Measurements from ENCODE around the gene KIFBP. TPM values are rescaled to one million over a fixed set of nuclear protein-coding genes. Genes with fewer than 3 reads are reported as not detected.

Gene KIFBP
- total RNA-seq, 2 donors from 2014 or later, result 8.2 to 13.1 TPM

- Mint-ChIP-seq H3K27me3 (no peaks in the 10 kb centered on the region), H3K4me3 (peak overlapping the region; percentile 74), H3K27ac (peak overlapping the region; percentile 97)
Measured at GRCh38 chr10:69065406-69066361, 77.1 kb downstream of the KIFBP start.

More at GRCh38 chr10:69065406-69066361, 77.1 kb downstream of the KIFBP start:
- peaks cover 6% of the 10 kb centered on the region for H3K36me3 Mint-ChIP-seq (ENCODE audit: low read depth)
- H3K9me3 Mint-ChIP-seq, result no peaks in the 10 kb centered on the region
- ATAC-seq (replicated peaks), result peak; percentile 92
- H3K4me1 Mint-ChIP-seq, result peaks cover 30% of the 10 kb centered on the region

Other genes starting within 250 kb of the KIFBP start
- under 1 TPM; 0.21 to 0.39 TPM for gene STOX1, start 161.3 kb upstream of the KIFBP start, total RNA-seq
- 10 to 100 TPM; 48.0 to 66.1 TPM for gene DDX50, start 87.5 kb upstream of the KIFBP start, total RNA-seq
- 100 to 1,000 TPM in 1 of 2 donors, 10 to 100 TPM in 1; 77.8 to 176 TPM for gene DDX21, start 32.6 kb upstream of the KIFBP start, total RNA-seq
- gene SRGN, start 99.3 kb downstream of the KIFBP start, total RNA-seq, result 100 to 1,000 TPM; 310 to 773 TPM
- 10 to 100 TPM; 43.7 to 56.9 TPM for gene VPS26A, start 135.4 kb downstream of the KIFBP start, total RNA-seq
- 10 to 100 TPM; 38.9 to 65.4 TPM for gene SUPV3L1, start 191.4 kb downstream of the KIFBP start, total RNA-seq
- under 1 TPM; 0.19 to 0.42 TPM for gene HKDC1, start 231.5 kb downstream of the KIFBP start, total RNA-seq